Measurements from ENCODE around the gene CTSF.

GRCh38 chr11:66566221-66566620 is 2.2 kb downstream of the CTSF start:
- TF ChIP-seq CTCF (IDR thresholded peaks at IDR 0.05) (no peak), POLR2A (IDR thresholded peaks at IDR 0.05) (no peak)
